MM.1S (cell line): ENCODE data around the gene NKX6-2.

Experiments
- EZH2phosphoT487 ChIP-seq: fragments of 300-600 bp; sonication (generic); IDR thresholded peaks from 2 replicates; pipeline ENCODE4 v1.6.1; 2018; ENCODE audit warnings: antibody characterized with exemption, low read length
- TF ChIP-seq, protein P1 (sequence below): fragments of 300-600 bp; sonication (generic); IDR thresholded peaks from 2 replicates; pipeline ENCODE4 v1.5.1; 2016; ENCODE audit warnings: antibody characterized with exemption, low read length, mixed read lengths

DNA sequence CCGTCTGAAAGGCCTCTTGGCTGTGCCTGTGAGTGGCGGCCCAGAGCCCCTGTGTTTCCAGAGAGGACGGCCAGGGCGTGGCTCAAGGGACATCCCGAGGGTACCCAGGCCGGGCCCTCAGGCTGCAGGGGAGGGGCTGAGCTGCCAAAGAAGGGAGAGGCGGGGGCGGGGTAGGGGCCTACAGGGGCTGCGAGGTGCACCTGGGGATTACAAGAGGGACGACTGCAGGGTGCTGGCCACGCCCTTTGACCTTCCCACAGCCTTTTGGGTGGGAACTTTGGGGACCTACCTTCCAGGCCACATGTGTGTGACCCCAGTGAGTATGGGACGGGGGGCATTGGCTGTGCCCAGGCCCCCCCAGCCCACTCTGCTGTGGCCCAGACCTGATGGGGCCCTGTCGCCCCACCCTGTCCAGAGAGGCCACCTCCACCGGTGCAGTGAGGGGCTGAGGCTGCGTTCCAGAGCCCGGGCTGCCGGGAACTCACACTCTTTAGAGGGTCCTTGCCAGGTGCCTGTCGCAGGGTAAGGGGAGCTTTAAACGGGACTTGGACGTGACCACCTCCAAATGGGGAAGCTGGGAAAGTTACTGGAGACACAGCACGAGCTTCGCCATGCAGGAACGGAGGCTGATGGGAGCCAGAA is 19.0 kb upstream of the NKX6-2 start:
- TF ChIP-seq, protein P1, sequence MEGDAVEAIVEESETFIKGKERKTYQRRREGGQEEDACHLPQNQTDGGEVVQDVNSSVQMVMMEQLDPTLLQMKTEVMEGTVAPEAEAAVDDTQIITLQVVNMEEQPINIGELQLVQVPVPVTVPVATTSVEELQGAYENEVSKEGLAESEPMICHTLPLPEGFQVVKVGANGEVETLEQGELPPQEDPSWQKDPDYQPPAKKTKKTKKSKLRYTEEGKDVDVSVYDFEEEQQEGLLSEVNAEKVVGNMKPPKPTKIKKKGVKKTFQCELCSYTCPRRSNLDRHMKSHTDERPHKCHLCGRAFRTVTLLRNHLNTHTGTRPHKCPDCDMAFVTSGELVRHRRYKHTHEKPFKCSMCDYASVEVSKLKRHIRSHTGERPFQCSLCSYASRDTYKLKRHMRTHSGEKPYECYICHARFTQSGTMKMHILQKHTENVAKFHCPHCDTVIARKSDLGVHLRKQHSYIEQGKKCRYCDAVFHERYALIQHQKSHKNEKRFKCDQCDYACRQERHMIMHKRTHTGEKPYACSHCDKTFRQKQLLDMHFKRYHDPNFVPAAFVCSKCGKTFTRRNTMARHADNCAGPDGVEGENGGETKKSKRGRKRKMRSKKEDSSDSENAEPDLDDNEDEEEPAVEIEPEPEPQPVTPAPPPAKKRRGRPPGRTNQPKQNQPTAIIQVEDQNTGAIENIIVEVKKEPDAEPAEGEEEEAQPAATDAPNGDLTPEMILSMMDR: no peak
- TF ChIP-seq EZH2phosphoT487: no peak
